Stimulated activated CD8-positive, alpha-beta memory T cell treated with anti-CD3 and anti-CD28 coated beads, Interleukin-4, amount 100 ng/mL, for 1 hour (primary cell): Measurements from ENCODE around the gene FIBCD1.

ENCODE experiments used
- DNase-seq, 2 donors: peaks; one replicate each; pipeline ENCODE4 v3.0.0-alpha.2; 2020; ENCODE audit warnings: low read depth in 2 of 2, low spot score in 1 of 2

Gene FIBCD1

DNA sequence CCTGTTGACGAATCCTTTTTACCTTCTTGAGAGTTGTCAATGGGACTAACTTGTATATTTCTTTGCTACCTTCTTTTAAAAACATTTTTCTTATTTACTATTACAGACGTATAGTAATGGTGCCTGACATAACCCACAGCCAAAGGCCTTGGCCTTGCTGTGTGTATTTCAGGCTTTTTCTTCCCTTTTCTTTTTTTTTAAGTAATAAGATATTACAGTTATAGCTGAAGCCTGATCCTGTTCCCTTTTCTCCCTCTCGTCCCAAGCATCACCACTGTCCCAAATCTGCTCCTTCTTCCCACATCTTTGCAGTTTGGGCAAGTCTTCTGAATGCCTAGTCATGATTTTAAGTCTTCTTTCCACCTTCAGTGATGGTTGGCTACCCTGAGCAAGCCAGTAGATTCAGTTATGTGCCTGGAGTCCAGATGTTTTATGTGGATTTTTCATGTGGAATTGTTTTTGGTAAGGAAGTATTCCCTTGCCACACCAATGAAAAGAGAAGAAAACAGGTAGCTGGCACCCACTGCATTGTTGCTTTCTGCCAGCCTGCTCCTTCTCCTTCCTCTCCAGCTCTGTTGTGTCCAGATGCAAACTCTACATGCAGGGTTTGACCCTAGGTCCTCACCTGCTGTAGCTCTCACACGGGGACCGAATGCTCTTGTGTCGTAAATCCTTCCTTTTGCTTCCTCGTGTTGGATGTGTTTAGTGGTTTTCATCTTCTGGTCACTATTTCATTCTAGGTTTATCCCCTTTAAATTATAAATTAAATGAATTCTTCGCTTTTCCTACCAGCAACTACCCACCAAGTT lies 77.5 kb downstream of the FIBCD1 start:
- DNase-seq: no peak

DNA sequence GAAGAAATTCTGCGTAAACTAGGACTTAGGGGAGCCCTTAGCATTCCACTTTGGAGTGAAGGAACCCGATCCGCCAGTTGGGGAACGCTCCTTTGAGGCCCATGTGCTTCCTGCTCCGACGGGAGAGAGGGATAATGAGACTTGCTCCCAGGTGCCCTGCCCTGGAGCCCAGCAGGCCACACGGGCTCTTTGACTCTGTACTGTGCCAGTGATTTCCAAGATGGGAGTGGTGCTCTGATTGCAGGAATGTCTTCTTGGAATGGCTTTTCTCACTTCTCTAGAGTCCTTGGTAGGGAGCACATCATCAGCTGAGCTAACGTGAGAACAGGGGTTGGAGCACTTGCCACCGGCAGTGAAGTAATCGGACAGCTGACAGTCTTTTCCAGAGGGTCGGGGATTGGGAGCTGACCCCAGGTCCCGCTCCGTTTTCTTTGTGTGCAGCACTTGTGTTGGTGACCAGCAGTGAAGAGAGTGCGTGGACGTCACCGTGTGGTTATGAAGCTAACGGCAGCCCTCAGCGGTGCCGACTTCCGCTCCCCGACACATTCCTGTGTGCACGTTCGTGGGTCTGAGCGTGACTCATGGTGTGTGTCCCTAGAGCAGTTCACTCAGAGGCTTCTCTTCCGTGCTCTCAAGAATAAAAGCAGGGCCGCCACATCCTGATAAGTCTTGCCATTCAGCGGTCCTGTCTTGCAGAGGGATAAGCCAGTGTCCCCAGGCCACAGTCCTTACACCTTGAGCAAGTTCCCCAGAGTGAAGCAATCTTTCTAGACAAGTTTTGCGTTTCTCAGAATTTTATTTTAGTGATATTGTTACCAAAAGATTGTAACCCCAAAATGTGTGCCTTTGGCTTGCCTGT lies 78.4 kb downstream of the FIBCD1 start:
- DNase-seq: no peak

DNA sequence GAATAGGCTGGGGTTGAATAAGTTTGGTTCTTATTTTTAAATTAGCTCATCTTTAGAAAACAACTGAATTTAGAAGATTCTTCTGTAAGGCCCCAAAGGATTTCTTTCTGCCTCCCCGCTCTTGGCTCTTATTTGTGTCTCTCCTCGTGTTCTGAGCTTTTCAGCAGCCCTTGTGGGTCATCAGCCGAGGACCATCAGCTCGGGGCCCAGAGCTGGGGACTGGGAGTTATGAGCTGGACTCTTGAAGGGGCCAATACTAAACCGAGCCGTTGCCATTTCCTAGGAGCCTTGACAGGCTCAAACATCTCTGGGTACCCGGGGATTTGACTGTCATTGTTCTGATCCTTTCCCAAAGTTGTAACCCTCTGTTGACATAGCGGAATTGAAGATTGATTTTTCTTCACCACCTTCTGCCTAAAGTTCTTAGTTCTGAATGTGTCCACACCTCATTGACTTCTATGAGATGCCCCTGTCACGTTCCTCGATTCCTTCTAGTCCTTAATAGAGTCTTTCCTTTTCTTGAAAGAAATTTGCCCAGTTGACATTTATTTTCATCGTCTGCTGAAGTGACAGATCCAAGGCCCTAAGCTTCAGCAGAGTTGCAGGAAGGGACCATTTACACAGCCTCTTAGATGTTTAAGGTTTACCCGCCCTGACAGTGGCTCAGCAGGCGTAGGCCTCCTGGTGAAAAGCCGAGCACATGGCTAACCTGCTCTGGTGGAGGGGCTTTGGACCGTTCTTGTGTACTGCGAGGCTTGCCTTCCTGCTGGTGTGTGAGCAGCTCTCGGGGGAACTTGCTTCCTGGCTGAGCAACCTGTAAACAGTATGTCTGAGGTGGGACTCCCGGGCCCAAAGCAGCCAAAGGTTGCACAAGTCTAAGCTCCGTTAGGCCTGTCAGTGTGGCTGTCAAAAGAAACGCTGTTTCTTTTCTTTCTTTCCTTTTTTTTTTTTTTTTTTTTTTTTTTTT lies 80.0 kb downstream of the FIBCD1 start:
- no peak for DNase-seq

DNA sequence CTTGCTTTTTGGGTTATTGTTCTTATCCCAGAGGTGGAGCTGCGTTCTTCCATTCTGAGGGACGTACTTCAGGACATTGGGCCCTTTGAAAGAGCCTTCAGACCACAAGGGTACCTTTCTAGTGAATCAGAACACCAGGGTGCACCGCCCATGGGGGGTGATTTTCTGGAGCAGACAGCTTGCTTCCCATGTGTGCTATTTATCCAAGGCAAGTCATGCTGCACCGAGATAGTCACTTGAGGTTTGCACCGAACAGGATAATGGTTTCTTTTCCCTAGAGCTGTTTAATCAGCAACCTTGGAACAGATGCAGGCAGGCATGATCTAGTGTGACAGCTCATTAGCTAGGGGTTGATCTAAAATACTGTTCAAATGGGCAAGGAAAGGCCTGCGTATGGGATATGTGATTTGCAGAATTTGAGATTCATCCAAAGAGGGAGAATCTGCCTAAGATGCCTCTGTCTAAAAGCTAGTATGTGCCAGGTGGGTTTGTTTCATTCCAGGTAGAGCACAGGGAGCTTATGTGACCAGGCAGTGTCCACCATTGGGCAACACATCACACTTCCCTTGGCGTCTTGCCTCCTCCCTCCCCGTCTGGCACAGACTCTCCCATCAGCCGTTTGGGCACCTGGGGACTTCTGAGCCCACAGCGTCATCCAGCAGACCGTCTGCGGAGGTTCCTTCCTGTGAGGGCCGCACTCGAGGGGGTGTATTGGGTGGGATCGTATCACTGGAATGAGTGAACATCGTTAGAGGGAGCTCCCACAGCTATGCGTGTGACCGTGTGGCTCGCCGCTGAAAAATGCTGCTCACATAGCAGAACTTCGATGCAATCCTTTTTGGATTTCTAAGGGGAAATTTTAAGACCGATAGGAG lies 80.9 kb downstream of the FIBCD1 start:
- no peak for DNase-seq

DNA sequence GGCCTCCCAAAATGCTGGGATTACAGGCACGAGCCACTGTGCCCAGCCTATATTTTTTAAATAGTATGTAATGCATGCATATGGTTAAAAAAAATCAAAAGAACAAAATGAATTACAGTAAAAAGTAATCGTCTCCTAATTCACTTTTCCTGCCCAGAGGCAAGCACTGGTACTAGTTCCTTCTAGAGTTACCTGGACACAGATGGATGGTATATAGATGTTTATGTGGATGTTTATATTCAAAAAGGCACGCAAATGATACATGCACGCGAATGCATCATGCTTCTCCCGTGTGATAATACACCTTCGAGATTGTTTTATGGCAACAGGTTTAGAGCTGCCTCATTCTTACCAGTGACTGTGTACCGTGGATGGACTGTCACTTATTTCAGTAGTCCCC lies 82.6 kb downstream of the FIBCD1 start:
- no peak for DNase-seq

DNA sequence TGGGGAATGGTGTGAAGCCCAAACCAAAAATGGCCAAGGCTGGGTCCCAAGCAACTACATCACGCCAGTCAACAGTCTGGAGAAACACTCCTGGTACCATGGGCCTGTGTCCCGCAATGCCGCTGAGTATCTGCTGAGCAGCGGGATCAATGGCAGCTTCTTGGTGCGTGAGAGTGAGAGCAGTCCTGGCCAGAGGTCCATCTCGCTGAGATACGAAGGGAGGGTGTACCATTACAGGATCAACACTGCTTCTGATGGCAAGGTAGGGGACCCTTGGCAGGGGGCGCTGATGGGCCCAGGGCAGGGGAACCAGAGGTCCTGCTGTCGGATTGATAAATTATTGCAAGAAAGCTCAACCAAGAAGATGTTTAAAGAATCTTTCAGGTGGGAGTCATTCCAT lies 84.2 kb downstream of the FIBCD1 start:
- no peak for DNase-seq

DNA sequence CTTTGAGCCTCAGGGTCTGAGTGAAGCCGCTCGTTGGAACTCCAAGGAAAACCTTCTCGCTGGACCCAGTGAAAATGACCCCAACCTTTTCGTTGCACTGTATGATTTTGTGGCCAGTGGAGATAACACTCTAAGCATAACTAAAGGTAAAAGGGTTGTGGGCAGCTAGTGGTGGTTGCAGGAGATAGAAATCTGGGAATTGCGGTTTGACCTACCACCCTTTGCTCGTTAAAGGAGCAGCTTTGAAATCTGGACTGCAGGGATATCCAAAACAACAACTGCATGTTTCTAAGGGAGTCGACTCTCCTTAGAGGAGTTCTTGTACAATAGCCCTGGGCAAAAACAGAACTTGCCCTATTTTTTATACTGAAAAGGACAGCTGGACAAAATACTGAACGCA lies 85.0 kb downstream of the FIBCD1 start:
- no peak for DNase-seq

DNA sequence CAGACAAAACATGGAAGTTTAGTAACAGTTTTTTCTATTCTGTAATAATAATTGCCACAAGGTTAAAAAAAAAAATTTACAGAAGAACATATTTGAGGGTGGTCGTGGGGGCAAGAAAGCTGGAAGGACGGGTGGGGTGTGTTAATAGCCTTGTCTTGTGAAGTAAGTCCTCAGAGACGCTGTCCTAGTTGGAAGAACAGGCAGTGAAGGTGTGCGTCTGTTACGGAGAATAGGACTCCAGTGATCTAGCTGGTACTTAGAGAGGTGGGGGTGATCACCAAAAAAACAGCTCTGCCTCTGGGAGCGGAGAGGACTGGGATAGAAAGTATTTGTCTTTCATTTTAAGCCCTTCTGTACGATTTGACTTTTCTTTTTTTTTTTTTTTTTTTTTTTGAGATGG lies 86.2 kb downstream of the FIBCD1 start:
- no peak for DNase-seq
